Esophagus muscularis mucosa (tissue), 4 donors: ENCODE results near the gene ANK2. TPM values are rescaled to one million over a fixed set of nuclear protein-coding genes. Genes with fewer than 3 reads are reported as not detected.

ENCODE experiments used
- DNase-seq: peaks from one replicate; pipeline ENCODE4 v3.0.0-alpha.2; 2017; ENCODE audit errors: extremely low spot score
- H3K27ac ChIP-seq, 4 donors: fragments of 200-600 bp; sonication (generic); replicated peaks in 1 of 4; 1 replicate in 3 of 4; 2 replicates in 1 of 4; pipeline ENCODE4 v1.5.1; 2016 to 2019; ENCODE audit warnings: mild to moderate bottlenecking in 1 of 4
- H3K27me3 ChIP-seq, 4 donors: fragments of 200-600 bp; sonication (generic); one replicate each; pipeline versions ENCODE4 v1.5.1 to v1.6.0; 2016 to 2019
- H3K36me3 ChIP-seq, 4 donors: fragments of 200-600 bp; sonication (generic); one replicate each; pipeline ENCODE4 v1.5.1; 2016 to 2019
- H3K4me1 ChIP-seq, 4 donors: fragments of 200-600 bp; sonication (generic); one replicate each; pipeline ENCODE4 v1.5.1; 2016 to 2019
- H3K4me3 ChIP-seq, 4 donors: fragments of 200-600 bp; sonication (generic); 1 replicate in 2 of 4; 2 replicates in 2 of 4; pipeline ENCODE4 v1.5.1; 2016 to 2019; ENCODE audit warnings: mild to moderate bottlenecking in 4 of 4, moderate library complexity in 1 of 4
- H3K9me3 ChIP-seq, 4 donors: fragments of 200-600 bp; sonication (generic); 1 replicate in 3 of 4; 2 replicates in 1 of 4; pipeline ENCODE4 v1.5.1; 2016 to 2019
- CTCF ChIP-seq, 3 experiments: fragments of 200-600 bp in 2 of 3; fragments of 450-650 bp in 1 of 3; sonication (generic) in 2 of 3; IDR thresholded peaks; one replicate each; pipeline ENCODE4 v1.5.1; 2017 to 2019; ENCODE audit warnings: antibody characterized with exemption in 3 of 3, mild to moderate bottlenecking in 2 of 3, moderate library complexity in 1 of 3
- EP300 ChIP-seq: sonication (generic); formaldehyde crosslinking; IDR thresholded peaks from one replicate; pipeline ENCODE4 v1.6.1; 2017; ENCODE audit warnings: antibody characterized with exemption
- POLR2A ChIP-seq: fragments of 450-650 bp; IDR thresholded peaks from one replicate; pipeline ENCODE4 v1.6.1; 2017; ENCODE audit warnings: antibody characterized with exemption, moderate library complexity, mild to moderate bottlenecking, low read depth
- POLR2AphosphoS5 ChIP-seq, 2 donors: sonication (generic); formaldehyde crosslinking; IDR thresholded peaks; one replicate each; pipeline ENCODE4 v1.6.1; 2017; ENCODE audit warnings: antibody characterized with exemption in 2 of 2
- WGBS: methylation state at CpG from one replicate; pipeline ENCODE4 v1.1.5; 2018; 5-methylcytosine and 5-hydroxymethylcytosine counted together
- intact Hi-C: fragments of 100-400 bp; cut with DNase I; formaldehyde crosslinking; loops from one replicate; pipeline ENCODE4 v1.15.1; 2023
- total RNA-seq, 4 donors: library from RNA; depleted of rRNA; stranded (reverse); fragments of >200 nt; gene quantifications; one replicate each; pipeline versions ENCODE4 v1.1.0 to v1.2.1, GENCODE V29; 2016

Gene ANK2
- total RNA-seq, 4 donors from 2014 or later, result 76.8 to 88.0 (median 82.8) TPM

GRCh38 chr4:113256946-113257345, 207.5 kb downstream of the ANK2 start:
- no peak overlapping the region for H3K4me3 ChIP-seq
- H3K9me3 ChIP-seq, result no peaks in the 10 kb centered on the region
- H3K27ac ChIP-seq, result no peak overlapping the region
- TF ChIP-seq CTCF (IDR thresholded peaks at IDR 0.05) (no peak), EP300 (no peak), POLR2A (no peak), POLR2AphosphoS5 (IDR thresholded peaks at IDR 0.05) (no peak)
- H3K27me3 ChIP-seq, result no peaks in the 10 kb centered on the region
- intact Hi-C loops, result no loop called here
- H3K36me3 ChIP-seq, result peaks cover 0 to 17% (median 5%) of the 10 kb centered on the region in 4 donors
- DNase-seq, result no peak
- H3K4me1 ChIP-seq, result no peaks in the 10 kb centered on the region
- 81% methylated on average over 5 of the region's 5 CpGs for WGBS

- no peaks in the 10 kb centered on the region for H3K9me3 ChIP-seq
- no peak for TF ChIP-seq CTCF (IDR thresholded peaks at IDR 0.05)
- no peak for TF ChIP-seq POLR2AphosphoS5 (IDR thresholded peaks at IDR 0.05)
- TF ChIP-seq EP300, result no peak
- WGBS, result 92% methylated on average over 4 of the region's 4 CpGs
Measured at GRCh38 chr4:113260688-113261087, 211.2 kb downstream of the ANK2 start.

GRCh38 chr4:113263274-113263673, 213.8 kb downstream of the ANK2 start:
- no peak for TF ChIP-seq POLR2AphosphoS5 (IDR thresholded peaks at IDR 0.05)
- TF ChIP-seq EP300, result no peak
- no peak for TF ChIP-seq POLR2A
- no peak for TF ChIP-seq CTCF (IDR thresholded peaks at IDR 0.05)
- intact Hi-C loops, result no loop called here
- no peak overlapping the region for H3K27ac ChIP-seq
- peaks cover 0 to 11% (median 5%) of the 10 kb centered on the region in 4 donors for H3K36me3 ChIP-seq
- H3K4me3 ChIP-seq, result no peak overlapping the region
- no peak for DNase-seq
- no peaks in the 10 kb centered on the region for H3K4me1 ChIP-seq
- no peaks in the 10 kb centered on the region for H3K9me3 ChIP-seq
- no peaks in the 10 kb centered on the region for H3K27me3 ChIP-seq
- WGBS, result 50% methylated on average over 1 of the region's 1 CpG

More at GRCh38 chr4:113260688-113261087, 211.2 kb downstream of the ANK2 start:
- no peaks in the 10 kb centered on the region for H3K27me3 ChIP-seq
- intact Hi-C loops, result no loop called here
- DNase-seq, result no peak
- peaks cover 0 to 13% (median 6%) of the 10 kb centered on the region in 4 donors for H3K36me3 ChIP-seq
- no peaks in the 10 kb centered on the region for H3K4me1 ChIP-seq
- H3K27ac ChIP-seq, result no peak overlapping the region
- H3K4me3 ChIP-seq, result no peak overlapping the region

GRCh38 chr4:113270520-113271319, 221.3 kb downstream of the ANK2 start:
- Histone ChIP-seq H3K9me3 (no peaks in the 10 kb centered on the region), H3K4me1 (no peaks in the 10 kb centered on the region), H3K4me3 (no peak overlapping the region), H3K36me3 (peaks cover 0 to 14% (median 3%) of the 10 kb centered on the region in 4 donors), H3K27ac (no peak overlapping the region), H3K27me3 (no peaks in the 10 kb centered on the region)
- intact Hi-C loops, result no loop called here
- TF ChIP-seq EP300 (no peak), POLR2A (no peak), POLR2AphosphoS5 (IDR thresholded peaks at IDR 0.05) (no peak)
- WGBS, result 96% methylated on average over 7 of the region's 7 CpGs
- DNase-seq, result no peak

- Histone ChIP-seq H3K27me3 (no peaks in the 10 kb centered on the region), H3K9me3 (no peaks in the 10 kb centered on the region), H3K4me1 (peaks cover 0 to 7% (median 2%) of the 10 kb centered on the region in 4 donors), H3K4me3 (no peak overlapping the region), H3K36me3 (peaks cover 0 to 7% (median 3%) of the 10 kb centered on the region in 4 donors), H3K27ac (no peak overlapping the region)
- intact Hi-C loops, result no loop called here
- TF ChIP-seq CTCF (IDR thresholded peaks at IDR 0.05) (no peak), POLR2A (no peak), EP300 (no peak), POLR2AphosphoS5 (IDR thresholded peaks at IDR 0.05) (no peak)
- DNase-seq, result no peak
Measured at GRCh38 chr4:113272523-113272922, 223.1 kb downstream of the ANK2 start.
